ENCODE data around the gene RPIA.
"Not testable (repeated sequence)": the region's sequence is repeated elsewhere in the genome, so short reads cannot be mapped to it uniquely, and the experiment has no call there.

Gene RPIA

DNA sequence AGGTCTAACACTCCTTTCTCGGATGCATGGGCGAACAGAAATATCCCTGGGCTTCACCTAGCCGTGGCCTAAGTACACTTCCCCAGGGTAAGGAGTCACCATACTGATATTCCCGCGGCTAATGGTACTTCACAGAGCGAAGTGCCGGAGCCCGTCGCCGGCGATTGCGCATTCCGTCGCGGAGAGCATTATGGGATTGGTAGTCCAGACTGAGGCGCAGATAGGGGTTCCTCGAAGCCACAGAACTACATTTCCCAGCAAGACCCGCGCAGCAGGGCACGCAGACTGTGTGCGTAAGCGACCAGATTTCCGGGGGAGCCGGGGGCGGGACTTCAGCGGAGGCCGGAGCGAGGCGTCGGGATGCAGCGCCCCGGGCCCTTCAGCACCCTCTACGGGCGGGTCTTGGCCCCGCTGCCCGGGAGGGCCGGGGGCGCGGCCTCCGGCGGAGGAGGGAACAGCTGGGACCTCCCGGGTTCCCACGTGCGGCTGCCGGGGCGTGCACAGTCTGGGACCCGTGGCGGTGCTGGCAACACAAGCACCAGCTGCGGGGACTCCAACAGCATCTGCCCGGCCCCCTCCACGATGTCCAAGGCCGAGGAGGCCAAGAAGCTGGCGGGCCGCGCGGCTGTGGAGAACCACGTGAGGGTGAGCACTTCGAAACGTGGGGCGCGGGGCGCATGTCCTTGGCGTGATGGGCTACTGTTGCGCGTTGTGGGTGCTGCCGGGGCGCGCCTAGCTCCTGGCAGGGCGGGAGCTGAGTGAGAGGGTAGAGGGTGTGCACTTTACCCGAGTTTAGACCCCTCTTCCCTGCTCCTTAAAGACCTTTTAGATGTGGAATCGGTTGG is at the start of gene RPIA:
Gene RPIA, plus strand, starts transcription at position 335 of the 845 bp plus-strand sequence. Its CDS starts 26 bp downstream, at position 361.
- TF ChIP-seq, protein P1, sequence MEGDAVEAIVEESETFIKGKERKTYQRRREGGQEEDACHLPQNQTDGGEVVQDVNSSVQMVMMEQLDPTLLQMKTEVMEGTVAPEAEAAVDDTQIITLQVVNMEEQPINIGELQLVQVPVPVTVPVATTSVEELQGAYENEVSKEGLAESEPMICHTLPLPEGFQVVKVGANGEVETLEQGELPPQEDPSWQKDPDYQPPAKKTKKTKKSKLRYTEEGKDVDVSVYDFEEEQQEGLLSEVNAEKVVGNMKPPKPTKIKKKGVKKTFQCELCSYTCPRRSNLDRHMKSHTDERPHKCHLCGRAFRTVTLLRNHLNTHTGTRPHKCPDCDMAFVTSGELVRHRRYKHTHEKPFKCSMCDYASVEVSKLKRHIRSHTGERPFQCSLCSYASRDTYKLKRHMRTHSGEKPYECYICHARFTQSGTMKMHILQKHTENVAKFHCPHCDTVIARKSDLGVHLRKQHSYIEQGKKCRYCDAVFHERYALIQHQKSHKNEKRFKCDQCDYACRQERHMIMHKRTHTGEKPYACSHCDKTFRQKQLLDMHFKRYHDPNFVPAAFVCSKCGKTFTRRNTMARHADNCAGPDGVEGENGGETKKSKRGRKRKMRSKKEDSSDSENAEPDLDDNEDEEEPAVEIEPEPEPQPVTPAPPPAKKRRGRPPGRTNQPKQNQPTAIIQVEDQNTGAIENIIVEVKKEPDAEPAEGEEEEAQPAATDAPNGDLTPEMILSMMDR (IDR thresholded peaks at IDR 0.05; ENCODE audit: borderline replicate concordance, control extremely low read depth, extremely low read depth, insufficient read depth, missing control alignments): peak; percentile 68
- peak; percentile 98 for DNase-seq (ENCODE audit: low spot score)
- in situ Hi-C loops (cut with MboI; ENCODE audit: low sequenced_read_pairs, unreplicated experiment): no loop called here

DNA sequence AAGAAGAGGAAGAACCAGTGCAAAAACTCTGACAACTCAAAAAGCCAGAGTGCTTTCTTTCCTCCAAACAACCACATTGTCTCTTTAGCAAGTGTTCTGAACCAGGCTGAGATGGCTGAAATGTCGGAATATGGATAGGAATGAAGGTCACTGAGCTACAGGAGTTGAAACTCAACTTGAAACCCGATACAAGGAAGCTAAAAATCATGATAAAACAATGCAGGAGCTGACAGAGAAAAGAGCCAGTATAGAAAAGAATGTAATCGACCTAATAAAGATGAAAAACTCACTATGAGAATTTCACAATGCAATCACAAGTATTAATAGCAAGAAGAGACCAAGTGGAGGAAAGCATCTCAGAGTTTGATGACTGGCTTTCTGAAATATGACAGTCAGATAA is 49.2 kb upstream of the RPIA start:
- TF ChIP-seq, protein P1 (IDR thresholded peaks at IDR 0.05; ENCODE audit: borderline replicate concordance, control extremely low read depth, extremely low read depth, insufficient read depth, missing control alignments): no peak
- DNase-seq (ENCODE audit: low spot score): no peak
- in situ Hi-C loops (cut with MboI; ENCODE audit: low sequenced_read_pairs, unreplicated experiment): no loop called here

DNA sequence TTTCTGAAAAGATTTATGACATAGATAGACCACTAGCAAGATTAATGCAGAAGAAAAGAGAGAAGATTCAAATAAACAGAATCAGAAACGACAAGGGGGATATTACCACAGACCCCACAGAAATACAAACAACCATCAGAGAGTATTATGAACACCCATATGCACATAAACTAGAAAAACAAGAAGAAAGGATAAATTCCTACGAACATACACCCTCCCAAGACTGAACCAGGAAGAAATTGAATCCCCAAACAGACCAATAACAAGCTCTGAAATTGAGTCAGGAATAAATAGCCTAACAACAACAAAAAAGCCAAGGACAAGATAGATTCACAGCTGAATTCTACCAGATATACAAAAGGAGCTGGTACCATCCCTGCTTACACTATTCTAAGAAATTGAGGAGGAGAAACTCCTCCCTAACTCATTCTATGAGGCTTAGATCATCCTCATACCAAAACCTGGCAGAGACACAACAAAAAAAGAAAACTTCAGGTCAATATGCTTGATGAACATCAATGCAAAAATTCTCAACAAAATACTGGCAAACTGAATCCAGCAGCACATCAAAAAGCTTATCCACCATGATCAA is 46.1 kb upstream of the RPIA start:
- DNase-seq (ENCODE audit: low spot score); in situ Hi-C loops (cut with MboI; ENCODE audit: low sequenced_read_pairs, unreplicated experiment): not testable (repeated sequence)

DNA sequence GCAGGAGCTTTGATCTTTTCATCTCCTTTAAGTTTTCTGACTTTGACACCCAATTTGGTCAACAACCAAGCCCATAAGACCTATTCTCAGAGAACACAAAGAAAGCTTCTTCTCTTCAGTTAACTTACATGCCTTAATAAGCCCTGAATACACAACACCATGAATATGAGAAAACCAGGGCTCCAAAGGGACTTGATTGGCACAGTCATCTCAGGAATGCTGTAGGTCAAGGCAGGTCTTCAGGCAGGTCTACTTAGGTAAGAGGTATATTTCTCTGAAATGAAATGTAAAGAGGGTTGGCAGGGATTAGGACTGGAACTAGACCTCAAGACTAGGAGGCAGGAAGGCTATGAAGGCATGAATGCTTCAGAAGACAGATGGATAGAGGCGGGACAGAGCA is 39.8 kb upstream of the RPIA start:
- TF ChIP-seq, protein P1 (IDR thresholded peaks at IDR 0.05; ENCODE audit: borderline replicate concordance, control extremely low read depth, extremely low read depth, insufficient read depth, missing control alignments): no peak
- in situ Hi-C loops (cut with MboI; ENCODE audit: low sequenced_read_pairs, unreplicated experiment): loop anchor here (25.0 kb wide), 3 partner anchors 314 to 589 kb away; partner anchors contain the start of genes KRCC1 and SMYD1
- no peak for DNase-seq (ENCODE audit: low spot score)

DNA sequence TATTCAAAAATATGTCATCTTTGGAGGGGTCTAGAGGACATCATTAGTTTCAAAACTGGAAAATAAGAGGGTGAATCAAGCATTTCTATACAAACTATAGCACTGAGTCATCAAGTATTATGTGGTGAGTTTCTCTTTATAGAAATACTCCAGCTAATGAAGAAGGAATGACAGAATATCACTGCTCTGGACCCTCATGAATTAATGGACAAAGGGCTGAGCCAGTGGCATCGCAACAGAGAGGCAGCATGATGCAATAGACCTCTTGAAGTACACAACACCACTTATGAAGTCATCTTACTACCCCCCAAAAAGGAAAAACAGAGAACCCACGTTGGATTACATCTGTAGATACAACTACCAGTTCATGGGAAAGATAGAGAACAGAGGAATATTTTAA is 36.8 kb upstream of the RPIA start:
- in situ Hi-C loops (cut with MboI; ENCODE audit: low sequenced_read_pairs, unreplicated experiment): loop anchor here (25.0 kb wide), 3 partner anchors 317 to 592 kb away; partner anchors contain the start of genes KRCC1 and SMYD1
- TF ChIP-seq, protein P1 (IDR thresholded peaks at IDR 0.05; ENCODE audit: borderline replicate concordance, control extremely low read depth, extremely low read depth, insufficient read depth, missing control alignments): no peak
- no peak for DNase-seq (ENCODE audit: low spot score)

DNA sequence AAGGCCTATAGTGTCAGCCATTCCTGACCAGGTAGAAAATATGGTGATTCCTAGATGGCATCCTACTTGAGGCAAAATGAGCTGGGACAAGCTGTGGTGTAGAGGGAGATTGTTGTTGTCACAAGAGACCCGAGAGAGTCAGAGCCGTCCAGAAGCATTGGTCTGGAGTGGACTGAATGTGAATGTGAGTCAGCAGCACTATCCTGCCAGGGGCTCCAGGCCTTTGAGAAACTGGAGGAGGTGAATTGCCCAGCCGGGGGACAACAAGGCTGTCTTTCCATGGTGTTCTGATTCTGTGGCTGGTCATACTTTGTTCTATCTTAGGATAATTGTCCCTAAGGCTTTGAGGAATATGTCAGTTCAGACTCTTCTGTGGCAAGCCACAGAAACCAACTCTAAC is 34.8 kb upstream of the RPIA start:
- TF ChIP-seq, protein P1 (IDR thresholded peaks at IDR 0.05; ENCODE audit: borderline replicate concordance, control extremely low read depth, extremely low read depth, insufficient read depth, missing control alignments): no peak
- in situ Hi-C loops (cut with MboI; ENCODE audit: low sequenced_read_pairs, unreplicated experiment): loop anchor here (25.0 kb wide), 3 partner anchors 319 to 594 kb away; partner anchors contain the start of genes KRCC1 and SMYD1
- no peak for DNase-seq (ENCODE audit: low spot score)

DNA sequence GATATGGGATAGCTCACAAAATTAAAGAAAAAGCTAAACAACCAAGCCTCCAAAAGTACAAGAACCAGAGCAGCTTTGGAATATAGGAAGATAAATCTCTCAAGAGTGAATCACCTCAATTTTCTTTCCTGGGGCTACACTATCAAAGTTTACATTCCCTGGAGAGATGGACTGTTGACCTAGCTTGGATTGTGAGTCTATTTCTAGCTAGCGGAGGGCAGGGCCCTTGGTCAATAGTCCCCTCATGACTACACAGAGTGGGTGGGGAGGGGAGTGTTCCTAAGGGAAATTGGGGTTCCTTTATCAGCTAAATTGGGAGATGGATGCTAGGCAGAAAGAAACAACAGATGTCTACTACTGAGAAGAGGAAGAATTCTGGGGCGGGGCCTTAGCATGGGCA is 34.3 kb upstream of the RPIA start:
- no peak for DNase-seq (ENCODE audit: low spot score)
- TF ChIP-seq, protein P1 (IDR thresholded peaks at IDR 0.05; ENCODE audit: borderline replicate concordance, control extremely low read depth, extremely low read depth, insufficient read depth, missing control alignments): no peak
- in situ Hi-C loops (cut with MboI; ENCODE audit: low sequenced_read_pairs, unreplicated experiment): loop anchor here (25.0 kb wide), 3 partner anchors 320 to 595 kb away; partner anchors contain the start of genes KRCC1 and SMYD1

Measured in GM13976 (cell line).